ENCODE measurements around the gene SORCS2.

DNA sequence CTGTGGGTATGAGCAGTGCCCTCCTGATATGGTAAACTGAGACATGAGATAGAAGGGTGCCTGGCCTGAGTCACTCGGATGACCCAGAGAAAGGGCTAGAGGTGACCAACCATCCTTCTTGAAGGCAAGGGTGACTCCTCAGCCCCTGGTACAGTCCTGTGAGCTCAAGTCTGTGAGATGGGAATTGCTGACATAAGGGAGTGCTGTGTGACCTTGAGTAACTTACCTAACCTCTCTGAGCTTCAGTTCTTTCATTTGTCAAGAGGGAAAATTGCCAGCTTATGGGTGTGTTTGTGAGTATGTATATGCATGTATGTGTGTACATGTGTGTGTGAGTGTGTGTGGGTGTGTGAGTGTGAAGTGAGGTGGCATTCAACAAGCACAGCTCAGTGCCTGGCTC, 452.8 kb downstream of the SORCS2 start:
- TF ChIP-seq POLR2A (IDR thresholded peaks at IDR 0.05; ENCODE audit: low read length): no peak
- no peak for TF ChIP-seq GATA1 (IDR thresholded peaks at IDR 0.05; ENCODE audit: low read depth, low read length)
